GM13977 (cell line): ENCODE results near the gene HAP1.

Source experiments
- DNase-seq: peaks from one replicate; pipeline ENCODE4 v3.0.0; 2012; ENCODE audit warnings: low spot score
- in situ Hi-C: fragments of 300-500 bp; cut with MboI; formaldehyde crosslinking; loops from one replicate; pipeline ENCODE4 v1.12.0; 2022; ENCODE audit warnings: low sequenced_read_pairs, low pct_unique_long_range_greater_than_20kb, mixed read lengths, inconsistent platforms; ENCODE audit not compliant: unreplicated experiment
- TF ChIP-seq, protein P1 (sequence below): IDR thresholded peaks from 2 replicates; pipeline ENCODE4 v1.5.1; 2012; ENCODE audit warnings: mild to moderate bottlenecking, control low read depth; ENCODE audit not compliant: insufficient read depth; ENCODE audit errors: extremely low read depth, missing control alignments

HAP1 gene, protein sequence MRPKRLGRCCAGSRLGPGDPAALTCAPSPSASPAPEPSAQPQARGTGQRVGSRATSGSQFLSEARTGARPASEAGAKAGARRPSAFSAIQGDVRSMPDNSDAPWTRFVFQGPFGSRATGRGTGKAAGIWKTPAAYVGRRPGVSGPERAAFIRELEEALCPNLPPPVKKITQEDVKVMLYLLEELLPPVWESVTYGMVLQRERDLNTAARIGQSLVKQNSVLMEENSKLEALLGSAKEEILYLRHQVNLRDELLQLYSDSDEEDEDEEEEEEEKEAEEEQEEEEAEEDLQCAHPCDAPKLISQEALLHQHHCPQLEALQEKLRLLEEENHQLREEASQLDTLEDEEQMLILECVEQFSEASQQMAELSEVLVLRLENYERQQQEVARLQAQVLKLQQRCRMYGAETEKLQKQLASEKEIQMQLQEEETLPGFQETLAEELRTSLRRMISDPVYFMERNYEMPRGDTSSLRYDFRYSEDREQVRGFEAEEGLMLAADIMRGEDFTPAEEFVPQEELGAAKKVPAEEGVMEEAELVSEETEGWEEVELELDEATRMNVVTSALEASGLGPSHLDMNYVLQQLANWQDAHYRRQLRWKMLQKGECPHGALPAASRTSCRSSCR

DNA sequence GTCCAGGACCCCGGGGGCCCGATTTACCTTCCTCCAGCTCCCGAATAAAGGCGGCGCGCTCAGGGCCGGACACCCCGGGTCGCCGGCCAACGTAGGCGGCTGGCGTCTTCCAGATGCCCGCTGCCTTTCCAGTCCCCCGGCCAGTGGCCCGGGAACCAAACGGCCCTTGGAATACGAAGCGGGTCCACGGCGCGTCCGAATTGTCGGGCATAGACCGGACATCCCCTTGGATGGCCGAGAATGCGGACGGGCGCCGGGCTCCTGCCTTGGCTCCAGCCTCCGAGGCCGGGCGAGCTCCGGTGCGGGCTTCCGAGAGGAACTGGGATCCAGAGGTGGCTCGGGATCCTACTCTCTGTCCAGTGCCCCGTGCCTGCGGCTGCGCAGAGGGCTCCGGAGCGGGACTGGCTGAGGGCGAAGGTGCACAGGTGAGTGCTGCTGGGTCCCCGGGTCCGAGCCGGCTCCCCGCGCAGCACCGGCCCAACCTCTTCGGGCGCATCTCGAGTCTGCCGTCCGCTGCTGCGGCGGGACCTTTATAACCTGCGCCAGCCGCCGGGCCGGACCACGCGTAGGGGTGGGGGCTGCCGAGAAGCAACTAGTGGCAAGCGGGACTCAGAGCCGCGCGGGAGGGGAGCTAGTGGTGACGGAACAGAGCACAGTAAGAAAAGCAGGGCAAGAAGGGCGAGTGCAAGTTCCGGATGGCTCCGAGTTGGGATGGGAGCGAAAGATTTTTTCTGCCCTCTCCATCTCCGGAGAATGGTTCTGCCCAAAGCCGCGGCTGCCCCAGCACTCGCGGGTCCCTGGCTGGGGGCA is at the start of gene HAP1:
HAP1 (minus strand) TSS at position 505 of the 810 bp plus-strand sequence; CDS start at position 496, 9 bp downstream.
- DNase-seq: no peak
- TF ChIP-seq, protein P1, sequence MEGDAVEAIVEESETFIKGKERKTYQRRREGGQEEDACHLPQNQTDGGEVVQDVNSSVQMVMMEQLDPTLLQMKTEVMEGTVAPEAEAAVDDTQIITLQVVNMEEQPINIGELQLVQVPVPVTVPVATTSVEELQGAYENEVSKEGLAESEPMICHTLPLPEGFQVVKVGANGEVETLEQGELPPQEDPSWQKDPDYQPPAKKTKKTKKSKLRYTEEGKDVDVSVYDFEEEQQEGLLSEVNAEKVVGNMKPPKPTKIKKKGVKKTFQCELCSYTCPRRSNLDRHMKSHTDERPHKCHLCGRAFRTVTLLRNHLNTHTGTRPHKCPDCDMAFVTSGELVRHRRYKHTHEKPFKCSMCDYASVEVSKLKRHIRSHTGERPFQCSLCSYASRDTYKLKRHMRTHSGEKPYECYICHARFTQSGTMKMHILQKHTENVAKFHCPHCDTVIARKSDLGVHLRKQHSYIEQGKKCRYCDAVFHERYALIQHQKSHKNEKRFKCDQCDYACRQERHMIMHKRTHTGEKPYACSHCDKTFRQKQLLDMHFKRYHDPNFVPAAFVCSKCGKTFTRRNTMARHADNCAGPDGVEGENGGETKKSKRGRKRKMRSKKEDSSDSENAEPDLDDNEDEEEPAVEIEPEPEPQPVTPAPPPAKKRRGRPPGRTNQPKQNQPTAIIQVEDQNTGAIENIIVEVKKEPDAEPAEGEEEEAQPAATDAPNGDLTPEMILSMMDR: no peak
- in situ Hi-C loops: loop anchor here (25.0 kb wide), 1 partner anchor 378 kb away; the partner anchor contains the start of genes DHX58, HSPB9 and KAT2A

DNA sequence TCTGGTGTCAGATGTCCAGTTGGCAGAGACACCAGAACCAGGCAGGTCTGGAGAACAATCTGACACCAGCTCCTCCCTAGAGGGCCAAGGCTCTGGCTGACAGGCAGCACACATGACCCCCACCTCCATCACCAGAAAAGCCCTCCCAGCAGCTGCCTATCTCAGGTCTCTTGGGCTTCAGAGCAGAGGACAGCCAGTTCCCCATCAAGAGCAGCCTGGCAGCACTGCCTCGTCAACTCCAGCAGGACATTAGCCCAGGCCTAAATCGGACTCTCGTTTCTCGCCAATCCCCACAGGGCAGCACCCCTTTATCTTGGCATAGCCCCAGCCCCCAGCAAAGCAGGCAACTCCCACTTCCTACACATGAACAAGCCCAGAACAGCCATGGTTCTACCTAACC is 47.7 kb upstream of the HAP1 start:
- TF ChIP-seq, protein P1: no peak
- in situ Hi-C loops: no loop called here
- DNase-seq: no peak

DNA sequence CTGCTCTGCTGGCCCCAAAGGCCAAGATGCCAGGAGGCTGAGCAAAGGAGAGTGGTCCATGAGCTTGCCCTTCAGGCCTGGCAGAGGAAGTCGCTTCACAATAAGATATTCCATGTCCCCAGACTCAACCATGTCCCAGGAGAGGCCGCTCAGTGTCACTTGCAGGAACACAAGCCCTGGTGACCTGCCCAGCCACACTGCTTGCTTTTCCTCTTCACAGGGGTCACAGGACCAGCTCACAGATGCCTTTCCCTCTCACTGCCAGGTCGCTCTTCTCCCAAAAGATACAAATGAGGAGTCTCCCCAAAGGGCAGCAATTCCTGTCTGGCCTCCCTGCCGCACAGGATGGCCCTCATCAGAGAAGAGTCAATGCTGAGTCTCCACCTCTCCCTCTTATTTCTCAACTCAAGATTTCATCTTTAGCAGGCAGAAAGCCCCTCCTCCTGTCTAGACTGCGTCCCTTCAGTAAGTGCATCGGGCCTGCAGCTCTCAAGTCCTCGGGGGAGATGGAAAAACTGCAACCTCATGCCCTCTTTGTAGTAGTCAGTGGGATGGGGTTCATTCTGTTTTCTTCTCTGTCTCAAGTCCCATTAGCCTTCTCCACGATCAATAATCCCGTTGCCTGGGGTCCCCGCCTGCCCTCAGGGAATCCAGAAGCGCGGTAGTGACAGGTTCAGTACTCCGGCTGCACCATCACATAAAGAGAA is 47.1 kb upstream of the HAP1 start:
- TF ChIP-seq, protein P1: no peak
- in situ Hi-C loops: no loop called here

DNA sequence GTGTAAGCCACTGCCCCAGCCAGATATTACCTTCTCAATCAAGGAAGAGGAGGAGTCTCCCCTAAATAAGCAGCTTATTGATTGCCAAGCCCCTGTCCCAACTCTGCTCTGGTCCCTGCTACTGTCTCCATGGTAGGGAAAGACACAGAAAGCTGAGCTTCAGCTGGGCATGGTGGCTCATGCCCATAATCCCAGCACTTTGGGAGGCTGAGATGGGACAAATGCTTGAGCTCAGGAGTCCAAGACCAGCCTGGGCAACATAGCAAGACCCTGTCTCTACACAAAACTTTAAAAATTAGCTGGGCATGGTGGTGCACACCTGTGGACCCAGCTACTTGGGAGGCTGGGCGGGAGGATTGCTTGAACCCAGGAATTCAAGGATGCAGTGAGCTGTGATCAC is 45.5 kb upstream of the HAP1 start:
- TF ChIP-seq, protein P1: no peak
- in situ Hi-C loops: no loop called here

More for the DNA sequence above, 47.1 kb upstream of the HAP1 start:
- DNase-seq: no peak

DNA sequence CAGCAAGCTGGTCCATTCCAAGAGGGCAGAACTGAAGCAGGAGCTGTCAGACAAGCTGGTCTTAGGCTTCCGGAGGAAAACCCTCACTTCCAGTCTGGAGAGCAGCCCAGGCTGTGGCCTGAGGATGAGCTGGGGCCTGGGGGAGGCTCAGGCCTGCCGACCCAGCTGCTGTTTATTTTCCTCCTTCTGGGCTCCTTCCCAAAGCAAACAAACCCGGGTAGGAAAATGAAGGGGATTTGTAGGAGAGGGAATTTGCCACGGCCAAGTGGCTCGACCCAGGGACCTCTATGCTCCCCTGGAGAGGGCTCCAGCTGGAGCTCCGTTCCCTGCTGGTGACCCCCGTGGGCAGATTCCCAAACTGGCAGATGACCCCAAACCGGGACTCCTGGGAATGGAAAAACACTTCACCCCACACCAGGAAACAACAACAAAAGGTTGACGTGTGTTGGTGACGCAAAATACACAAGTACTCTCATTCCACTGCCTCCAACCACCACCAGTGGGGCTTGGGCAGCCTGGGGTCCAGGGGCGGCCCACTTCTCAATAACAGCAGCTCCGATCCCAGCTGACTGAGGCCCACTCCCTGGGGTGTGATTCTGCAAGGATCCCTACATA is 43.2 kb upstream of the HAP1 start:
- no peak for DNase-seq
- TF ChIP-seq, protein P1: no peak
- in situ Hi-C loops: no loop called here

More for the DNA sequence above, 45.5 kb upstream of the HAP1 start:
- DNase-seq: no peak
